NCI-H748 (cell line): ENCODE results near the gene SIPA1L3.
"Not testable (repeated sequence)": the region's sequence is repeated elsewhere in the genome, so short reads cannot be mapped to it uniquely, and the experiment has no call there.

Experiments used
- DNase-seq: peaks from one replicate; lab custom pipeline; 2025; ENCODE audit not compliant: unreplicated experiment; lab: John Stamatoyannopoulos, UW

Gene SIPA1L3

DNA sequence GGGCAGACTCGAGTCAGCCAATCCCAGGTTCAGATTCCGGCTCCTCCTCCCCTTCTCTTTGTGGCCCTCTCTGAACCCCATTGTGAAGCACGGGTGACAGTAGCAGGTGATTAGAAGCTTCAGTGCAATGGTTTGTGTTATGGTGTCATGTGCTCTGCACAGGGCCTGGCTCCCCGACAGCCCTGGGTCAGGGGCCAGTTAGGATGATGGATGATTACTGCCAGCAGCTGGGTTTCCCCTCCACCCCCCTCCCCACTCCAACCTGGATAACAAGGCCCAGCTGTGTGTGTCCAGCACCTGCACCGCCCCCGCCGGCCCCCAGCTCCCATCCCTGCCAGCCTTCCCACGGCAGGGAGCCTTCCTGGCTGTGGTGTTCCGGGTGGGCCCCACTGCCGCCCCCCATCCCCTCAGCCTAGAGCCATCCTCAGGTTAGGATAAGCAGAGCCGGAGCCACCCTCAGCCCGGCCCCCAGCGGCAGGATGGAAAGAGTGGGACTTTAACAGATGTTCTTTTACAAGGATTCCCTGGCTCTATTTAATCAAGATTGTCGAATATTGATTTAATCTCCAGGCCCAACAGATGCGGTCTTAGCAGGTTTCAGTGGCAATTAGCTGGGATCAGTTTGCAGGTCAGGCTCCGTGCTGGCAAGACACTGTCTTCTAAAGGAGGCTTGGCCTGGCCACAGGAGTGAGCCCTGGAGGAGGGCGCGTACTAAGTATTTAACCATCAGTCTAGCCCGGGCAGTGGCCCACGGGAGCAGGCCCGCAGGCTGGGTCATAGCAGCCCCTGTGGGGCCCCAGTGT, 156.2 kb downstream of the SIPA1L3 start:
- peak; percentile 97 for DNase-seq

DNA sequence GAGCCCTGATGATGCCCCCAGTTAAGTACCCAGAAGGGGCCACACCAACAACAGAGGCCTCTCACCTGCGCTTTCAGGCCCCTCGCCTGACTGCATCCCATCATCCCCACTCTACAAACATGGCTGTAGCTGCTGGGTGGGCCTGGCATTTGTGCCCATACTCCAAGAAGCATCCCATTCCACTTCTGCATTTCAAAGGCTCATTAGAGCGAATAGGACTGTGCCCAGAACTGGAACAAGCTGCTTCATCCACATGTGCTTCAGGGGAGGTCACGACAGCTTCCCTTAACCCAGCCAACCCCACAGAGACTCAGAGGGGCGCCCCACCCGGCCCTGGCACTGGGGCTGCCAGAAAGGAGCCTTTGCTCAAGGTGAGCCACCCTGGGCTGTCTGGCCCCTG, 156.9 kb downstream of the SIPA1L3 start:
- DNase-seq: no peak

DNA sequence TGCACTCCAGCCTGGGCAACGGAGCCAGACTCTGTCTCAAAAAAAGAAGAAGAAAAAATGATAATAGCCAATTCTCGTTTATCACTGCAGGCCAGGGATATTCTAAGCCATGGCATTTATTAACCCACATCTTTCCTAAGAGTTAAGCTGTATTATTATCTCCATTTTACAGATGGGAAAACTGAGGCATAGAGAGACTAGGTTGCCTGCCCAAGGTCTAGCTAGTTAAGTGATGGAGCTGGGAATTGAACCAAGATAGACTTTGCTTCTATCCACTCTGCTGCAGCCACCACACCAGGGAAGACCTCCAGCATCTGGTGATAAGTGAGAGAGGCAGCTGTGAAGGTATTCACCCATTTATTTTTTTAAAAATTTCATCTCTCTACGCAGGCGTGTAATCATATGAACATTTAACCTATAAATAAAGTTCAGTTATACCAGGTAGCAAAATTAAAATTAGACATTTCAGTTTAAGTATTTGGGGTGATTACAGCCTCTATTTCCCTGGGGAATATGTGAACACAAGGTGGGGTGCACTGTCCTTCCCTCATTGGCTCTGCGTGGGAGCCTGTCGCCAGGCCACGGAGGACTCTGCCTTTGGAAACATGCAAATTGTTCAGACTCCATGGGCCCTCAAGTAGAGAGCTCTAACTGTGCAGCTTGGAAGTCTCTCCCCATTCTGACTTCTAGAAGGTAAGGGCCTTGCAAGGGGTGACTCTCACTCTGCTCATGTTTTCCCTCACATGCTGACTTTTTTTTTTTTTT, 157.8 kb downstream of the SIPA1L3 start:
- DNase-seq: no peak

DNA sequence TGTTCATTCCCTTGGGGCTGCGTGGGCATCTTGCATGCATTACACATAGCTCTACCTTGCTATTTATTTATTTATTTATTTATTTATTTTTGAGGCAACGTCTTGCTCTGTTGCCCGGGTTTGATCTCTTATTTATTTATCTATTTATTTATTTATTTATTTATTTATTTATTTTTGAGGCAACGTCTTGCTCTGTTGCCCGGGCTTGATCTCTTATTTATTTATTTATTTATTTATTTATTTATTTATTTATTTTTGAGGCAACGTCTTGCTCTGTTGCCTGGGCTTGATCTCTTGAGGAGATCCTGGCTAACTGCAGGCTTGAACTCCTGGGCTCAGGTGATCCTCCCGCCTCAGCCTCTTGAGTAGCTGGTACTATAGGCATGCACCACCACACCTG, 158.8 kb downstream of the SIPA1L3 start:
- DNase-seq: not testable (repeated sequence)

DNA sequence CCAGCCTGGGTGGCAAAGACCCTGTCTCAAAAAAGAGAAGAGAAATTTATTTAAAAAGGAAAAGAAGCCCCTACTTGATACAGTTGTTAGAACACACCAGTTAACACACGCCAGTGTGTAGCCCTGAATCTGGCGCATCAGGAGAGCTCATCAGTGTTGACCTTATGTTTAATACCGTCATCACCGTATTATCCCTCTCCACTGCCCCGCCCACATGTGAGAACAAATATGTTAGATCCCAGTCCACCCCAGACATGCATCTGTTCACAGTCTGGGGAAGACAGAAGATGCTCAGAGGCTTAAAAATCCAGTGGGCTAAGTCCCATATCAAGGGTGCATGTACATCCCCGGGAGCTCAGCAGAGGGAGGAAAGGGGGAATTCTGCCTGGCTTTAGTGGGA, 161.8 kb downstream of the SIPA1L3 start:
- DNase-seq: peak; percentile 94

DNA sequence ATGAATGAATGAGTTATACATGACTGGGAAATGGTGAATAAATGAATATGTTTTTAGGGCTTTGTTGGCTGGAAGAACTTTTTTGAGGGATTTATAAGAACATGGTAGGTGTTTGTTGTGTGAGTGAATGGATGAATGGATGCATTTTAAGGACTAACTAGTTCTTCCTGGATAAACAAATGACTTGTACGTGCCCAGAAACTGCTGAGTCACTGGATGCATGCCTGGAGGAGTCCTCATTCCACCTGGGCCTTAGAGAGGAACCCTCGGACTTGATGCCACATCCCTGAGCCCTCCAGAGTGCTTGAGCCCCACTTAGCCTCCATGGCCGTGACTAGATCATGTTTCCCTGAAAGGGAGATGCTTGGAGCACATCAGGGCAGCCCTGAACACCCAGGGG, 163.6 kb downstream of the SIPA1L3 start:
- DNase-seq: no peak

DNA sequence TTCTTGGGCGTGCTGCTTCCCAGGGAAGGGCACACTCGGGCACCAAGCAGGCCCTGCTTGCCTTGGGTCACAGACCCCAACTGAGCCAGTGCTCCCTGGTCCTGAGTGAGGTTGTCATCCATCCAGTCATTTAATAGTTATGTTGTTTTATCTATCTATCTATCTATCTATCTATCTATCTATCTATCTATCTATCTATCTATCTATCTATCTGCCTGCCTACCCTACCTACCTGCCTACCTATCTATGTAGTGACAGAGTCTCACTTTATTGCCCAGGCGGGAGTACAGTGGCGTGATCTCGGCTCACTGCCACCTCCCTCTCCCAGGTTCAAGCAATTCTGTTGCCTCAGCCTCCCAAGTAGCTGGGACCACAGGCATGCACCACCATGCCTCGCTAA, 164.0 kb downstream of the SIPA1L3 start:
- DNase-seq: not testable (repeated sequence)

DNA sequence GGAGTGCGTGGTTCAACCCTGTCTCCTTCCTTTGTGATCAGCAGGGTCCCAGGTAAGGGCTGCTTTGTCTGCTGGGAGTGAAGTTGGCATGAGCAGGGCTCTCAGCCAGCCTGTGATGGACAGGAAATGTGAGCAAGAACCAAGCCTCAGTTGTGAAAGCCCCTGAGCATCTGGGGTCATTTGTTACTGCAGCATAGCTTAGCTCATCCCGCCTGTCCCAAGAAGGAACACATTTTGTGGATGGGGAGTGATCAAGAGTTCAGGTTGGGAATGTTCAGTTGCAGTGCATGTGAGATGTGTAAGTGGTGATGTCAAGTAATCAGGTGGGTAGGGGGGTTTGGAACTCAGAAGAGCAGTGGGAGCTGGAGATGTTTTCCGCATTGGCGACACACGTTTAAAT, 164.6 kb downstream of the SIPA1L3 start:
- DNase-seq: no peak

DNA sequence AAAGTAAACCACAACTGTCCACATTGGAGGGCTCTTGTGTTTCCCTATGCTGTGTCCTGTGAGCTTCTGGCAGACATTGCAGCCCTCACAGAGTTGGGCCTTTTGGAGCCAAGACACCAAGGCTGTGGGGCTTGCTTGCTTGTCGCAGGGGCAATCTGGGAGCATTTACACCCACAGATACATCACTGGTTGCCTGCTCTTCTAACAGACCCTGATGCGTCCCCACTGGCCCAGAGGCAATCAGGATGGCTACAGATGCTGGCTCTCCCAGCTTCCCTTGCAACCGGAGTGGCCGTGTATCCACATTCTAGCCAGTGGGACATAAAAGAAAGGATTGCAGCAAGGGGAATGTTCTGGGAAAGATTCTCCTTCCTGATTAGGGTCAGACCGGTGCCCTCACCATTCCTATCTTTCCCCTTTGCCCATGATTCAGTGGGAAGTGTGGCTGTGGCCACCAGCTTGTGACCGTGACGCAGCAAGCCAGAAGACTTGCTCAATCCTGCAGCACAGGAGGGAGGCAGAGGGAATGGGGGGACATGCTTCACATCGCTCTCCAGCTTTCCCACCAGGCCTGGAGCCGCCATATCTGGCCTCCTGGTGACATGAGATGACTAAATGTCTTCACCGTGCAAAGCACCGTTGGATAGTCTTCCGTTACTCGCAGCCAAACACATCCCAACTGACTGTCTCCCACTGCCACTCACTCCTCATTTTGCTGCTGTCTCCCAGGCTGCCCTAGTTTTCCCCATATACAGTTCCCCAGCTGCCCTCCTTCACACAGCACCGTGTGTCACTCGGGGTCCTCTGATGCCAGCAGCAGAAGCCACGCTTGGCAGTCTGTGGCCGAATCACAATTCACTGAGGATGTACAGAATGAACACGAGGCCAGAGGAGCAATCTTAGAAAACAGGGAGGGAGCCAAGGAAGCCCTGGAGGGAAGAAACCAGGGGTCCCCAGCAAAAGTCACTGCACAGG, 166.1 kb downstream of the SIPA1L3 start:
- no peak for DNase-seq

DNA sequence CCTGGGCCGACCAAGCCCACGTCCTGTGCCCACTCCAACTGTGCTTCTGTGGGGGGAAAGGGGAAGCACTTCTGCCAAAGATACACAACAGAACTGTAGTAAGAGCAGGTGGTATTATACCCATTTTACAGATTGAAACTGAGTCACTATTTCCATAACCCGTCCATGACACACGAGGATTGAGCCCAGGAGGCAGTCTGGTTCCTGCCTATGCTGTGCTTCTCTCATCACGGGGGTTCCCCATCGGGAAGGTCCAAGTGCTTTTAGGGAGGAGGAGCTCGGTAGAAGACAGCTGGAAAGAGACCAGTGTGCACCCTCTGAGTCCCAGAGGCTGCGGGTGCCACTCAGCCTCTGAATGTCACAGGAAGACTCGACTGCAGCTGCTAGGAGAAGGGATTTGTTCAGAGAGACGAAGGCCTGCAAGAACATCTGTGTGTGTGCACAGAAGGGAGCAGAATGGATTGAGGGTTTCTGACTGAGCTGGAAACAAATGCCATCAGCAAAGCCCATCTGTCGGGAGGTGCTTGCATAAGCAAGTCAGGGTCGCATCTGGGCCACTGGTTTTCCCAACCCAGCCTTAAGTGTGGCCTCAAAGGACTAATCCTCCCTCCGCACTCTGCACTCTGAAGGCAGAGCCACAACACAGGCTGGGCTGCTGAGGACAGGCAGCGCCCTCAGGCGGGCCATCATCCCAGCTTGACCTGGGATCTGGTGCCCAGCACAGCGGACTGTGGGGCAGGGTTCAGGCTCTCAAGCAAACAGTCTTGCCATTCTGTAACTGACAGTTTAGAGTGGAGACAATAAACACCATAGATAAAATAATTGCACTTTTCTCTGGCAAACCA, 167.1 kb downstream of the SIPA1L3 start:
- DNase-seq: peak; percentile 55

DNA sequence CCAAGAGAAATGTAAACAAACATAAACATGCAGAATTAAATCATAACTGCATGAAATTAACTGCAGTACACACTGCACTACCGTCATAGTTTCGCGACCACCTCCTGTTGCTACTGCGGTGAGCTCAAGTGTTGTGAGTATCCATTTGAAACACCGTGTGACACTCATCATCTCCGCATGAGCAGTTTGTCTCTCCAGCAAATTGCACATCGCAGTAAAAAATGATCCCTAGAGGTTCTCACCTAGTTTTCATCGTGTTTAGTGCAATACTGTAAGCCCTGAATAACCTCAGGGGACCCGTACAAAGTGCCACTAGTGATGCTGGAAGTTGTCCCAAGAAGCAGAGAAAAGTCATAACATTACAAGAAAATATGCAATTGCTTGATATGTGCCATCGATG, 169.3 kb downstream of the SIPA1L3 start:
- peak; percentile 81 for DNase-seq

DNA sequence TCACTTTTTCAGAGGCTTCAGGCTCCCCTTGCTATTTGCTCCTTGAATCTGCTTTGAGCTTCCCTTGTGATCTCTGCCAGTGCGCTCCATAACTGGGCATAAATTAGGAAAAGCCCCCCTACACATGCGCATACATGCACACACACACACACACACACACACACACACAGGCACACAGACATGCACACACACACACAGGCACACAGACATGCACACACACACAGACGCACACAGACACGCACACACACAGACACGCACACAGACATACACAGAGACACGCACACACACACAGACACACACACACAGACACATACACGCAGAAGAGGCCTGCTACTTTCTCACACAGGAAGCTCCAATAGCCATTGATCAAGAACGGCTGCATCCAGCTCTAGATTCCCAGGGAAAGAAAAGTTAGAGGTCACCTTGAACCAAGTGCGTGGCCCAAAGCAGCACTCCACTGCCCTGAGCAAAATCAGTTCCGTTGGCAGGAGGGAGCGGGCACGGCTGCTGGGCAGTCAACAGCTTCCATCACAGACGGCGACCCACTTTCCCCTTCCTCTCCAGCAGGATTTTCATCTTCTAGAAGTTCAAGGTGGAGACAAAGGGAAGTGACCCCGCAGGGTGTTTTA, 171.4 kb downstream of the SIPA1L3 start:
- no peak for DNase-seq

DNA sequence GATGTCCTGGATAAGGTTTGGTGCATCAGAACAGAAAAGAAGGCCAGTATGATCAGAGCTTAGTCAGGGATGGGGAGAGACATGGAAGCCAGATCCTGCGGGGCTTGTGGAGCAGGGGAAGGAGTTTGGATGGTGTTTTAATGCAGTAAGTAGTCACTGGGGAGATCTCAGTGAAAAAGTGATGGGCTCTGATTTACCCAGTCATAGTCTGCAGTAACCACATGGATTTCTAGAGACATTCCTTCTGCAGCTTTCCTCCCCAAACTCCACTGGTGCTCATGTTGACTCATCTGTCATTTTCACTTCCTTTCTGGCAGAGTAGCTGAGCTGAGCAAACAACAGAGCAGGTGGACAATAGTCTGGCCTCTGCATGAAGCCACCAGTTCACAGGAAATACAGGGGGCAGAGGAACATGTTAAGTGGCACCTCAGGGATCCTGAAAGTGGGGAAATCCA, 172.9 kb downstream of the SIPA1L3 start:
- DNase-seq: peak; percentile 98

DNA sequence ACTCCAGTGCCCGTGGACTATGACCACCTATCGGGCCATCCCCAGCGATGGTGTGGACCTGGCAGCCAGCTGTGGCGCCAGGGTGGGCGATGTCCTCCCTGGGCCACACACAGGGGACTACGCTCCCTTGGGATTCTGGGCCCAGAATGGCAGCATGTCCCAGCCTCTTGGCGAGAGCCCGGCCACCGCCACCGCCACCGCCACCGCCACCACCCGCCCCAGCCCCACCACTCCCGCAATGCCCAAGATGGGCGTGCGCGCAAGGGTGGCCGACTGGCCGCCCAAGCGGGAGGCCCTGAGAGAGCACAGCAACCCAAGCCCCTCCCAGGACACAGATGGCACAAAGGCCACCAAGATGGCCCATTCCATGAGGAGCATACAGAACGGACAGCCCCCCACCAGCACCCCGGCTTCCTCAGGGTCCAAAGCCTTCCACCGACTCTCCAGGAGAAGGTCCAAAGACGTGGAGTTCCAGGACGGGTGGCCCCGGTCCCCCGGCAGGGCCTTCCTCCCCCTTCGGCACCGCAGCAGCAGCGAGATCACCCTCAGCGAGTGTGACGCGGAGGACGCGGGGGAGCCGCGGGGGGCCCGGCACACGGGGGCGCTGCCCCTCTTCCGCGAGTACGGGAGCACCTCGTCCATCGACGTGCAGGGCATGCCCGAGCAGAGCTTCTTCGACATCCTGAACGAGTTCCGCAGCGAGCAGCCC, 174.7 kb downstream of the SIPA1L3 start:
- no peak for DNase-seq

DNA sequence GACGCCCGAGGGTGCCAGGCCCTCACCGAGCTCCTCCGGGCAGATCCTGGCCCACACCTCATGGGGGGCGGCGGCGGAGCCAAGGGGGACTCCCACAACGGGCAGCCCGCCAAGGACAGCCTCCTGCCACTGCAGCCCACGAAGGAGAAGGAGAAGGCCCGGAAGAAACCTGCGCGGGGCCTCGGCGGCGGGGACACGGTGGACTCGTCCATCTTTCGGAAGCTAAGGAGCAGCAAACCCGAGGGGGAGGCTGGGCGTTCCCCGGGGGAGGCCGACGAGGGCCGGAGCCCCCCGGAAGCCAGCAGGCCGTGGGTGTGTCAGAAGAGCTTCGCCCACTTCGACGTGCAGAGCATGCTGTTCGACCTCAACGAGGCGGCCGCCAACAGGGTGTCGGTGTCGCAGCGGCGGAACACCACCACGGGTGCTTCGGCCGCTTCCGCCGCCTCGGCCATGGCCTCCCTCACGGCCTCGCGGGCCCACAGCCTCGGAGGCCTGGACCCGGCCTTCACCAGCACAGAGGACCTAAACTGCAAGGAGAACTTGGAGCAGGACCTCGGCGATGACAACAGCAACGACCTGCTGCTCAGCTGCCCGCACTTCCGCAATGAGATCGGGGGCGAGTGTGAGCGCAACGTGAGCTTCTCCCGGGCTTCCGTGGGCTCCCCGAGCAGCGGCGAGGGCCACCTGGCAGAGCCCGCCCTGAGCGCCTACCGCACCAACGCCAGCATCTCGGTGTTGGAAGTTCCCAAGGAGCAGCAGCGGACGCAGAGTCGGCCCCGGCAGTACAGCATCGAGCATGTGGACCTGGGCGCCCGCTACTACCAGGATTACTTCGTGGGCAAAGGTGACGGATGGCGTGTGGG, 175.5 kb downstream of the SIPA1L3 start:
- DNase-seq: no peak

DNA sequence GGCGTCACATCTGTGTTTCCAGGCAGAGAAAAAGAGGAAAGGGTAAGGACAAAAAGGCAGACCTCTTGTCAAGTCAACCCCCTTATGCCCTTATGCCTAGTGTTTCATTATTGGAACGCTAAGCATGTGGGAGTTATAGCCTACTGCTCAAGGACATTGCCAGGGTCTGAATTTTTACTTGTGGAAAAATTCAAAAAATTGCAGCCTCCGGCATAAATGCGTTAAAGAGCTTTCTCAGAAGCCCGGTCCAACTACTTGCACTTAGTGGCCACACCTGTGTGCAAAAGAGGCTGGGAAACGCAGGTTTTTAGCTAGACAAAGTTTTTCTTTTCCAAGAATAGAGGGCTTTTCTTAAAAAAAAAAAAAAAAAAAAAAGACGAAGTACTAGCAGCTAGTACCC, 177.2 kb downstream of the SIPA1L3 start:
- no peak for DNase-seq

DNA sequence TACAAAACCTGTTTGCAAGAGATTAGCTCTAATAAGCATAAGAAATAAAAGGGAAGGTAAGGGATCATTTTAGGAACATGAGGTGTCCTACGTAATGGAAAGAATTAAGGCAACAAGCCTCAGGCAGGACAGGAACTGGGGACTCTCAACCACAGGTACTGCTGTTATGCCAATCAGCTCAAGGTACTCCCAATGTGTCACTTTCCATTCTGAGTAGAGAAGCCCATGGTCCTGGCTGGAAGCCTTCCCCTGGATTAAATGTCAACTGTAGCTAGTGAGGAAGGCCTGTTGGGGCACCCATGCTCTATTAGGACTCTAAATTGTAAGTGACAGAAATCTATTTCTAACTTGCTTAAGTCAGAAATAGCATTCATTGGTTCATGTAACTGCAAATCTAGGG, 182.4 kb downstream of the SIPA1L3 start:
- no peak for DNase-seq

DNA sequence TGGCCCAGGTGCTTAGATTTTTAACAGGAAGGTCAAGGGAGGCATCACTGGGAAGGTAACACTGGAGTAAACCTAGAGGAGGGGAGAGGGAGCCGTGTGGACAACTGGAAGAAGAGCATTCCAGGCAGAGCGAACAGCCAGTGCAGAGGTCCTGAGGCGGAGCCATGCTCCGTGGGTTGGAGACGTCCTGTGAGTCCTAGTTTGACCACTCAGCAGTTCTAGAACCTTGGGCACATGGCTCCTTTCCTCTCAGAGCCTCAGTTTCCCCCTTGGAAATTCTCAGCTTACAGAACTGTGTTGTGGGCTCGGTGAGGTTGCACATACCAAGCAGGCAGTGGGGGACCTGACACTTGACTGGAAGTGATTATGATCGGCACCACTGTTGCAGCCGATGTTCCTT, 186.1 kb downstream of the SIPA1L3 start:
- DNase-seq: no peak
